Loucy (cell line): Measurements from ENCODE around the gene SMIM17.
A peak's percentile ranks its signal among the peaks of the same experiment; 100 is the strongest.

ENCODE experiments used
- H2AFZ ChIP-seq: fragments of 200-600 bp; sonication (generic); 2 replicates; pipeline ENCODE4 v1.6.0; 2016; ENCODE audit warnings: antibody characterized with exemption, mild to moderate bottlenecking, low read length, moderate library complexity
- H3F3A ChIP-seq: fragments of 200-600 bp; 2 replicates; pipeline ENCODE4 v1.6.0; 2016; ENCODE audit warnings: antibody characterized with exemption, low read depth, mild to moderate bottlenecking
- H3K27me3 ChIP-seq: fragments of 200-600 bp; sonication (generic); 2 replicates; pipeline ENCODE4 v1.6.1; 2014; ENCODE audit warnings: low read length, mild to moderate bottlenecking; ENCODE audit not compliant: insufficient read depth, poor library complexity, severe bottlenecking
- H3K36me3 ChIP-seq: fragments of 200-600 bp; sonication (generic); 2 replicates; pipeline ENCODE4 v1.6.1; 2016; ENCODE audit warnings: low read length; ENCODE audit not compliant: insufficient read depth
- H3K4me1 ChIP-seq: fragments of 200-600 bp; sonication (generic); 2 replicates; pipeline ENCODE4 v1.5.1; 2014; ENCODE audit warnings: low read length, mild to moderate bottlenecking; ENCODE audit not compliant: insufficient read depth, poor library complexity, severe bottlenecking
- H3K4me2 ChIP-seq: fragments of 200-600 bp; sonication (generic); 2 replicates; pipeline ENCODE4 v1.6.0; 2014; ENCODE audit warnings: antibody characterized with exemption, low read length, low read depth, mild to moderate bottlenecking; ENCODE audit not compliant: poor library complexity, severe bottlenecking
- H3K4me3 ChIP-seq: fragments of 200-600 bp; sonication (generic); 2 replicates; pipeline ENCODE4 v1.5.1; 2014; ENCODE audit warnings: low read length, mild to moderate bottlenecking, mixed read lengths; ENCODE audit not compliant: poor library complexity, severe bottlenecking
- H3K79me2 ChIP-seq: fragments of 200-600 bp; sonication (generic); 2 replicates; pipeline ENCODE4 v1.6.1; 2014; ENCODE audit warnings: low read length; ENCODE audit not compliant: insufficient read depth
- H3K9ac ChIP-seq: fragments of 200-600 bp; sonication (generic); 2 replicates; pipeline ENCODE4 v1.6.0; 2014; ENCODE audit warnings: mild to moderate bottlenecking, low read depth, low read length, moderate library complexity; ENCODE audit not compliant: poor library complexity, severe bottlenecking
- H3K9me2 ChIP-seq: fragments of 200-600 bp; sonication (generic); replicated peaks from 2 replicates; pipeline ENCODE4 v1.6.1; 2016; ENCODE audit warnings: low read depth, low read length, mixed read lengths
- H3K9me3 ChIP-seq: fragments of 200-600 bp; sonication (generic); 2 replicates; pipeline ENCODE4 v1.6.1; 2014; ENCODE audit warnings: mild to moderate bottlenecking, antibody characterized with exemption, low read length, low read depth; ENCODE audit not compliant: insufficient read depth
- H4K20me1 ChIP-seq: fragments of 200-600 bp; sonication (generic); 2 replicates; pipeline ENCODE4 v1.6.0; 2014; ENCODE audit warnings: antibody characterized with exemption, low read length, mild to moderate bottlenecking; ENCODE audit not compliant: insufficient read depth, poor library complexity, severe bottlenecking
- EZH2phosphoT487 ChIP-seq: fragments of 200-600 bp; IDR thresholded peaks from 2 replicates; pipeline ENCODE4 v1.6.1; 2018; ENCODE audit warnings: antibody characterized with exemption, mild to moderate bottlenecking, moderate library complexity, borderline replicate concordance
- TF ChIP-seq, protein P1 (sequence below): fragments of 200-600 bp; sonication (generic); conservative IDR thresholded peaks from 2 replicates; pipeline ENCODE4 v1.5.1; 2014; ENCODE audit warnings: mild to moderate bottlenecking, antibody characterized with exemption, low read length

The SMIM17 gene

DNA sequence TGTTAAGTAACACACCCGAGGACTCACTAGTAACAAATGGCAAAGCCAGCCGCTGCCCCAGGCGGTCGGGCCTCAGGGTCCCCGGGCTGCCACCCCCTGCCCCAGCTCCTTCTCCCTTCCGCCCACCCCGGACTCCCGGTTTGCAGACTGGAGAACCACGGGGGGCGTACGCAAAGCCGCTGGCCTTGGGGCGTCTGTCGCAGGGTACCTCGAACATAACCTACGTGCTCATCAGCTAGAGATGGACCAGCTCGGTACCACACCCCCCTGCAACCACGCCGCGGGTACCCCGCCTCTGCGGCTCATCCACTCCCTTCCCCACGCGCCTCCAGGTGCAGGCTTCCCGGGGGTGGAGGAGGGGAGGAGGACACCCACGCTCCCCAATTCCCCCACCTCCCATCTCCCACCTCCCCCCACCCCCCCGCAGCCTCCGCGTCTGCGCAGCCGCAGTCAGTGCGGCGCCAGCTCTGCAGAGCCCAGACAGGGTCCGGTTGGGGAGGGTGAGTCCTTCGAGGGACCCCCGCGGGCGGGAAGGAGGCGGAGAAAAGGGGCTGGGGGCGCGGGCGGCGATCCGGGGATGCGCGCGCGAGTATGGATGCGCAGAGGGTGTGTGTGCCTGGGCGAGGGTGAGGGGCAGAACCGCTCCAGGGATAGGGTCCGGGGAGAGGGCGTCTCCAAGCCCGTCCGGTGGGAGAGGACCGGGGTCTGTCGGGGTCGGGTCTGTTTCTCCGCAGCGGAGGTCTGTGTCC lies at the start of gene SMIM17:
SMIM17 (plus strand) TSS at position 449 of the 749 bp plus-strand sequence. CDS start 2,509 bp downstream, outside the sequence.
- no peak for TF ChIP-seq EZH2phosphoT487
- TF ChIP-seq, protein P1, sequence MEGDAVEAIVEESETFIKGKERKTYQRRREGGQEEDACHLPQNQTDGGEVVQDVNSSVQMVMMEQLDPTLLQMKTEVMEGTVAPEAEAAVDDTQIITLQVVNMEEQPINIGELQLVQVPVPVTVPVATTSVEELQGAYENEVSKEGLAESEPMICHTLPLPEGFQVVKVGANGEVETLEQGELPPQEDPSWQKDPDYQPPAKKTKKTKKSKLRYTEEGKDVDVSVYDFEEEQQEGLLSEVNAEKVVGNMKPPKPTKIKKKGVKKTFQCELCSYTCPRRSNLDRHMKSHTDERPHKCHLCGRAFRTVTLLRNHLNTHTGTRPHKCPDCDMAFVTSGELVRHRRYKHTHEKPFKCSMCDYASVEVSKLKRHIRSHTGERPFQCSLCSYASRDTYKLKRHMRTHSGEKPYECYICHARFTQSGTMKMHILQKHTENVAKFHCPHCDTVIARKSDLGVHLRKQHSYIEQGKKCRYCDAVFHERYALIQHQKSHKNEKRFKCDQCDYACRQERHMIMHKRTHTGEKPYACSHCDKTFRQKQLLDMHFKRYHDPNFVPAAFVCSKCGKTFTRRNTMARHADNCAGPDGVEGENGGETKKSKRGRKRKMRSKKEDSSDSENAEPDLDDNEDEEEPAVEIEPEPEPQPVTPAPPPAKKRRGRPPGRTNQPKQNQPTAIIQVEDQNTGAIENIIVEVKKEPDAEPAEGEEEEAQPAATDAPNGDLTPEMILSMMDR = no peak
- Histone ChIP-seq H2AFZ (no peak within 1 kb of the TSS), H3K4me2 (no peak within 1 kb of the TSS), H3K9me3 (peaks cover 5% of the 10 kb centered on the region; the same call in 1 of the 2 replicates), H3F3A (no peaks in the 10 kb centered on the region), H3K9ac (no peak within 1 kb of the TSS), H4K20me1 (no peaks in the 10 kb centered on the region), H3K36me3 (no peaks in the 10 kb centered on the region), H3K4me1 (no peaks in the 10 kb centered on the region), H3K27me3 (no peaks in the 10 kb centered on the region), H3K4me3 (no peak within 1 kb of the TSS), H3K79me2 (no peaks in the 10 kb centered on the region), H3K9me2 (no peaks in the 10 kb centered on the region)

DNA sequence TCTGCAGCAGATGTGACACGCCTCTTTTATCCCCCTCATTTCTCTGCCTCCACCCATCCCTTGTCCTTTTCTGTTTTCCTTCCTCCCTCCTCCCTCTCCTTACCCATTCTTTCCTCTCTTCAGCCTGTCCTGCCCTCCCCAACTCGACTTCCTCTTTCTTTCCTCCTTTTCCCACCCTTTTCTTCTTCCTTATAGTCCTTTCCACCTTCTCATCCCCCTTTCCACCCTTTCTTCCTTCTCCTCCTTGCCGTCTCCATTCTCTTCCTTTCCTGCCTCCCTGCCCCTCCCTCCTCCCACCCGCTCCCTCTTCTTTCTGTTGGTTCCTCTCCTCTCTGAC lies 48.5 kb upstream of the SMIM17 start:
- H3K9ac ChIP-seq = peak overlapping the region; percentile 91
- H3K27me3 ChIP-seq = no peaks in the 10 kb centered on the region
- peak overlapping the region; percentile 78 for H3K4me2 ChIP-seq
- H3F3A ChIP-seq = no peaks in the 10 kb centered on the region
- H3K4me1 ChIP-seq = peaks cover 27% of the 10 kb centered on the region
- peak overlapping the region; percentile 97 for H3K4me3 ChIP-seq
- H3K9me2 ChIP-seq = no peaks in the 10 kb centered on the region
- no peaks in the 10 kb centered on the region for H3K36me3 ChIP-seq
- peaks cover 6% of the 10 kb centered on the region for H4K20me1 ChIP-seq
- peak overlapping the region; percentile 99 for H2AFZ ChIP-seq
- TF ChIP-seq, protein P1 = no peak
- no peak for TF ChIP-seq EZH2phosphoT487
- H3K9me3 ChIP-seq = peaks cover 5% of the 10 kb centered on the region; the same call in 1 of the 2 replicates
- peaks cover 41% of the 10 kb centered on the region for H3K79me2 ChIP-seq

DNA sequence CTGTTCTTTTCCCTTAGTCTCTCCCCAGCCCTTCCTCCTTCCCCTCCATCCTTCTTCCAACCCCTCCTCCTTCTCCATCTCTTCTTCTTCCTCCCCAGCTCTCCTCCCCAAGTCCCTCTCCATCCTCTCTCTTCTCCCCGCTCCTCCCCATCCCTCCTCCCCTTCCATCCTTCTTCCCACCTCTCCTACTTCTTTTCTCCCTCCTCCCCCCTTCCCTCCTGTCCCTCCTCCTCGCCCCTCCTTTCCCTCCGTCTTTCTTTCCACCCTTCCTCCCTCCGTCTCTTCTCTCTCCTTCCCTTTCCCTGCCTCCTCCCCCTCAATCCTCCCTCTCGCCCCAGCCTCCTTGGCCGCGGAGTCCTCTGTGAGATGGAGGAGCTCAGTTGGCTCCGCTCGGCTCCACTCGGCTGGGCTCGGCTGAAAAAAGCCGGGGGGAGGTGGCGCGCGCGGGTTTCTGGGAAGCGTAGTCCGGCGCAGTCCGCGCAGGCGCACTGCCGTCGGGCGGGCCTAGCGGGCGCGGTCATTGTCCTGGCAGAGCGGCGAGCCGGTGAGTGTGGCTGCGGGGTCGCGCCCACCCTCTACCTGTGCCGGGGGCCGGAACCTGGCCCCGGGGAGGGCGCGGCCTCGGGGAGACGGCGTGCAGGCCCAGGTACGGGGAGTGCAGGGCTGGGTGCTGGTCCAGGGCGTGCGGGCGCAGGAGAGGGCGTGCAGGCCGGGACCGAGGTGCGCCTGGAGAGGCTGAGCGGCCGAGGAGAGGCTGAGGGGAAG lies 48.0 kb upstream of the SMIM17 start, which contains the start of gene ZNF71:
ZNF71 (plus strand) TSS at position 520 of the 765 bp plus-strand sequence. CDS start 6,257 bp downstream, outside the sequence.
- peak within 1 kb of the TSS; percentile 99 for H2AFZ ChIP-seq
- no peaks in the 10 kb centered on the region for H3F3A ChIP-seq
- H3K36me3 ChIP-seq = no peaks in the 10 kb centered on the region
- 0 out of 2 replicates have a peak, but pooled peaks cover under 1% of the 10 kb centered on the region for H3K9me3 ChIP-seq
- H3K9me2 ChIP-seq = no peaks in the 10 kb centered on the region
- peaks cover 27% of the 10 kb centered on the region for H3K4me1 ChIP-seq
- H4K20me1 ChIP-seq = peaks cover 6% of the 10 kb centered on the region
- peak within 1 kb of the TSS; percentile 97 for H3K4me3 ChIP-seq
- H3K9ac ChIP-seq = peak within 1 kb of the TSS; percentile 91
- TF ChIP-seq EZH2phosphoT487 = no peak
- TF ChIP-seq, protein P1 = no peak
- H3K27me3 ChIP-seq = no peaks in the 10 kb centered on the region
- peaks cover 42% of the 10 kb centered on the region for H3K79me2 ChIP-seq
- H3K4me2 ChIP-seq = peak within 1 kb of the TSS; percentile 78
